NCI-H2107 treated with DMSO at 0.1 percent for 48 hours (cell line): ENCODE results near the gene SLC24A3.

Experiments
- DNase-seq: peaks from one replicate; lab custom pipeline; 2025; ENCODE audit not compliant: unreplicated experiment; lab: John Stamatoyannopoulos, UW

SLC24A3 gene

GRCh38 chr20:19451231-19451922 is 238.9 kb downstream of the SLC24A3 start:
- DNase-seq = no peak

GRCh38 chr20:19451923-19452295 is 239.5 kb downstream of the SLC24A3 start:
- no peak for DNase-seq

GRCh38 chr20:19453410-19453809 is 241.0 kb downstream of the SLC24A3 start:
- no peak for DNase-seq

- no peak for DNase-seq
Observed at GRCh38 chr20:19453862-19454261, 241.4 kb downstream of the SLC24A3 start.

- DNase-seq = no peak
Observed at GRCh38 chr20:19456595-19457395, 244.4 kb downstream of the SLC24A3 start.

- DNase-seq = no peak
Observed at GRCh38 chr20:19457611-19458010, 245.2 kb downstream of the SLC24A3 start.

- DNase-seq = no peak
Observed at GRCh38 chr20:19460386-19460785, 247.9 kb downstream of the SLC24A3 start.

- DNase-seq = no peak
Observed at GRCh38 chr20:19462491-19462890, 250.0 kb downstream of the SLC24A3 start.

GRCh38 chr20:19463597-19463996 is 251.2 kb downstream of the SLC24A3 start:
- no peak for DNase-seq

GRCh38 chr20:19465536-19465935 is 253.1 kb downstream of the SLC24A3 start:
- DNase-seq = no peak

- DNase-seq = no peak
Observed at GRCh38 chr20:19466206-19466928, 253.9 kb downstream of the SLC24A3 start.

- no peak for DNase-seq
Observed at GRCh38 chr20:19473216-19473921, 260.9 kb downstream of the SLC24A3 start.

- DNase-seq = no peak
Observed at GRCh38 chr20:19473922-19474286, 261.5 kb downstream of the SLC24A3 start.

GRCh38 chr20:19478320-19478895 is 266.0 kb downstream of the SLC24A3 start:
- no peak for DNase-seq

GRCh38 chr20:19482726-19483125 is 270.3 kb downstream of the SLC24A3 start:
- DNase-seq = no peak

- no peak for DNase-seq
Observed at GRCh38 chr20:19483309-19483708, 270.9 kb downstream of the SLC24A3 start.

- DNase-seq = no peak
Observed at GRCh38 chr20:19486446-19486845, 274.0 kb downstream of the SLC24A3 start.

- DNase-seq = no peak
Observed at GRCh38 chr20:19487420-19487819, 275.0 kb downstream of the SLC24A3 start.

- no peak for DNase-seq
Observed at GRCh38 chr20:19491241-19491640, 278.8 kb downstream of the SLC24A3 start.

- no peak for DNase-seq
Observed at GRCh38 chr20:19492116-19492515, 279.7 kb downstream of the SLC24A3 start.
